DMS114 treated with DMSO at 0.1 percent for 48 hours (cell line): ENCODE results near the gene SH3TC1.

ENCODE experiments used
- DNase-seq: peaks from one replicate; lab custom pipeline; 2025; ENCODE audit not compliant: unreplicated experiment; lab: John Stamatoyannopoulos, UW

The SH3TC1 gene

GRCh38 chr4:8286719-8287342 is 87.7 kb downstream of the SH3TC1 start:
- DNase-seq, result no peak

DNA sequence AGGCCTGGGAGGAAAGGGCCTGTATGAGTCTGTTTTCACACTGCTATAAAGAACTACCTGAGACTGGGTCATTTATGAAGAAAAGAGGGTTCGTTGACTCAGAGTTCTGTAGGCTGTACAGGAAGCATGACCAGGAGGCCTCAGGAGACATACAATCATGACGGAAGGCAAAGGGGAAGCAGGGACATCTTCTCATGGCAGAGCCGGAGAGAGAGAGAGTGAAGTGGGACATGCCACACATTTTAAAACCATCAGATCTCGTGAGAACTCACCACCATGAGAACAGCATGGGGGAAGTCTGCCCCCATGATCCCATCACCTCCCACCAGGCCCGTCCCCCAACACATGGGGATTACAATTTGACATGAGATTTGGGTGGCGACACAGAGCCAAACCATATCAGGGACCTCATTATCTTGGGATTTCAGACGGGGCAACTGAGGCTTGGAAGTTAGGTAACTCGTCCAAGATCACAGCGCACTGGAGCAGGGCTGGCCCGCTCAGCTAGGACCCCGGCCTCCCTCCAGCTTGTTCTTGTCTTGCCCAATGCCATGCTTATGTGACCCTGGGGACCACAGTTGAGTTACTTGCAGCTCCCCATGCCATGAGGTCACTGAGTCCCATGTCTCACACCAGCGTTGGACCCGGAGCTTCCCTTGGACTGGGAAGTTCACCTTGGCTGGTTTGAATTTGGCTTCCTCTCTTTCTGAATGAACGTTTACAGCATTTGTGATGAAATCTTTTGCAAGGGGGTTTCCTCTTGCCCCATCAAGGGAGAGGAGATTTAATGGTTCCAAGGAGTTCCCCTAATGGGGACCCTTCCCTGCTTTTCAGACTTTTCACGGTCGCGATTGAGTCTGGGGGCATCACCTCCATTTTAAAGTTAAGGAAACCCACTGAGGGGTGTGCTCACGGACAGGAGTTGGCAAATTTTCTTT is 88.5 kb downstream of the SH3TC1 start:
- no peak for DNase-seq

DNA sequence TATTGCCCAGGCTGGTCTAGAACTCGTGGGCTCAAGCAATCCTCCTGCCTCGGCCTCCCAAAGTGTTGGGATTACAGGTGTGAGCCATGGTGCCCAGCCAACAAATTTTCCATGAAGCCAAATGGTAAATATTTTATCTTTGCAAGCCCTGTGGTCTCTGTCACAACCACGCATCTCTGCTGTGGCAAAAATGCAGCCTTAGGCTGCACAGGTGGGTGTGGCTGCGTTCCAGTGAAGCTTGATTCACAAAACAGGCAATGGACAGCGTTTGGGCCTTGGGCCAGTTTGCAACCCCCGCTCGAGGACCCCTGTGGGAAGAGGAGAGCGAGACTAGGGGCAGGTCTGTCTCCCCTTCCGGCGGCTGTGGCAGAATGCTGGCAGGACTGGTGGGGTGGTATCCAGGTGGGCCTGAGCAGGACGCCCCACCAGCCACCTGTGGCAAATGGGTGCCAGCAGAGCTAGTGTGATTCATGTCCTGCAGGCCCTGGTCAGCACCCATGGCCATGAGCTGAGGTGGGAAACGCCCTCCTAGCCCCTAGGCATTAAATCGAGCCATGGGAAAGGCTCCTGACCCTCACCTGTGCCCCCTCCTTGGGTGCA is 90.2 kb downstream of the SH3TC1 start:
- DNase-seq, result no peak

- no peak for DNase-seq
These were observed 91.0 kb downstream of the SH3TC1 start for GRCh38 chr4:8289956-8290700.

- DNase-seq, result no peak
These were observed 91.5 kb downstream of the SH3TC1 start for GRCh38 chr4:8290701-8290970.
